ENCODE results near the gene SLC9A8. TPM values are rescaled to one million over a fixed set of nuclear protein-coding genes. Genes with fewer than 3 reads are reported as not detected.

The SLC9A8 gene
- total RNA-seq, 1 donor from 2014 or later: 8.8 TPM

DNA sequence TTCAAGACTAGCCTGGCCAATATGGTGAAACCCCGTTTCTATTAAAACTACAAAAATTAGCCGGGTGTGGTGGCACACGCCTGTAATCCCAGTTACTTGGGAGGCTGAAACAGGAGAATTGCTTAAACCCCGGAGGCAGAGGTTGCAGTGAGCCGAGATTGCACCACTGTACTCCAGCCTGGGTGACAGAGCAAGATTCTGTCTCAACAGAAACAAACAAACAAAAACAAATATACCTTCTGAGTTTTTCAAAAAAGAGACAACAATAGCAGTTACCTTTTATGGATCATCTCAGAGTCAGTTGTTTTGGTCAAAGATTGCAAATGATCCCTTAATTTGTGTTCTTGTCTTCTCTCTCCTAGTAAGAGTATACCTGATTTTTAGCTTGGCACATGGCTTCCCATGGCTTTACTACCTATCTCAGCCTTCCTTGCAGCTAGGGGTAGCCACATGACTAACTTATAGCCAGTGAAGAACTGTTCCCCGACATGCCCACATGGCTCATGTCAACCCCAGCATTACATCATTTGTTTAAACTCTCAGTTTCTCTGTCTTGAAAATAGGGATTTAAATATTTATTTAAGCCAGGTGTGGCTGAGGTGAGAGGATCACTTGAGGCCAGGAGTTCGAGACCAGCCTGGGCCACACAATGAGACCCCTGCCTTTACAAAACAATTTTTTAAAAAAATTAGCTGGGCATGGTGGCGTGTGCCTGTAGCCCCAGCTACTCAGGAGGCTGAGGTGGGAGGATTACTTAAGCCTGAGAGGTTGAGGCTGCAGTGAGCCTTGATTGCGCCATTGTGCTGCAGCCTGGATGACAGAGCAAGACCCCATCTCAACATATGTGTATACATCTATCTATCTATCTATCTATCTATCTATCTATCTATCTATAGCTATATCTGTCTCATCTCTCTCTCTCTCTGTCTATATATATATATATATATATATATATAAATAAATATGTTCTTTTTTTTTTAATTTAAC lies 25.0 kb upstream of the SLC9A8 start:
- no peaks in the 10 kb centered on the region for H3K4me1 ChIP-seq
- H3K27me3 ChIP-seq: no peaks in the 10 kb centered on the region
- DNase-seq (ENCODE audit: extremely low spot score in 2 of 2): no peak
- no peak overlapping the region for H3K4me3 ChIP-seq
- H3K9me3 ChIP-seq: no peaks in the 10 kb centered on the region
- H3K36me3 ChIP-seq: no peaks in the 10 kb centered on the region
- TF ChIP-seq, protein P1, sequence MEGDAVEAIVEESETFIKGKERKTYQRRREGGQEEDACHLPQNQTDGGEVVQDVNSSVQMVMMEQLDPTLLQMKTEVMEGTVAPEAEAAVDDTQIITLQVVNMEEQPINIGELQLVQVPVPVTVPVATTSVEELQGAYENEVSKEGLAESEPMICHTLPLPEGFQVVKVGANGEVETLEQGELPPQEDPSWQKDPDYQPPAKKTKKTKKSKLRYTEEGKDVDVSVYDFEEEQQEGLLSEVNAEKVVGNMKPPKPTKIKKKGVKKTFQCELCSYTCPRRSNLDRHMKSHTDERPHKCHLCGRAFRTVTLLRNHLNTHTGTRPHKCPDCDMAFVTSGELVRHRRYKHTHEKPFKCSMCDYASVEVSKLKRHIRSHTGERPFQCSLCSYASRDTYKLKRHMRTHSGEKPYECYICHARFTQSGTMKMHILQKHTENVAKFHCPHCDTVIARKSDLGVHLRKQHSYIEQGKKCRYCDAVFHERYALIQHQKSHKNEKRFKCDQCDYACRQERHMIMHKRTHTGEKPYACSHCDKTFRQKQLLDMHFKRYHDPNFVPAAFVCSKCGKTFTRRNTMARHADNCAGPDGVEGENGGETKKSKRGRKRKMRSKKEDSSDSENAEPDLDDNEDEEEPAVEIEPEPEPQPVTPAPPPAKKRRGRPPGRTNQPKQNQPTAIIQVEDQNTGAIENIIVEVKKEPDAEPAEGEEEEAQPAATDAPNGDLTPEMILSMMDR (IDR thresholded peaks at IDR 0.05): no peak
- TF ChIP-seq POLR2AphosphoS5 (IDR thresholded peaks at IDR 0.05; ENCODE audit: insufficient read depth in 1 of 2, low read depth in 1 of 2) (no peak), POLR2A (IDR thresholded peaks at IDR 0.05) (no peak)
- H3K27ac ChIP-seq: no peak overlapping the region
- intact Hi-C loops (cut with DNase I): no loop called here

DNA sequence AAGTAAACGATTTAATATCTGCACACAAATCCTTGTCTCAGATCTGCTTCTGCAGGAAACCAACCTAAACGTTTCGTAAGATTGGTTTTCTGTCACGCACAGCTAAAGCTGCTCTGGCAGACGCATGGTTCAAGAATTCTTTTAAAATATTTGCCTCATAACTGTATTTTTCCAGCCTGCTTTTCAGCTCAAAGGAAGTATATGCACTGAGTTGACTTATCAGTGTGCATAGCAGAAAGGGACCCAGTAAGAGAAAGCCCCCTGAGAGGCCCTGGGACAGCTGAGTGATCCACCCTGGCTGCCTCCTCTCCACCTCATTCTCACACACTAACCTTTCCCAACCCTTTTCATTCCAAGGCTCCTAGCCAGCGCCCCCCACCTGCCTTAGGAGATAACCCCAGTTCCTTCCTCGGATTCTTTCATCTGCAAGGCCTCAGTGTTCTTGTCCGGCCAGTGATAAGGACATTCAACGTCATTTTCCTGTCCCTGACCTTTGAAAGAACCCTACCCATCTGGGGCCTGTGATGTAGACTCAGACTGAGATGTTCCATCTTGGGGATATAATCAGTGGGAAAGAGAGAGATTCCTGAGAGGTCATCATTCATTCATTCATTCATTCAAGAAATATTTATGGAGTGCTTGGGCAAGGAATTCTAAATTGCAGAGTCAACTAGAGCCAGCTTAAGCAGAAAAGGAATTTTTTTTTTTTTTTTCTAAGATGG lies 22.4 kb upstream of the SLC9A8 start:
- Histone ChIP-seq H3K27me3 (no peaks in the 10 kb centered on the region), H3K36me3 (no peaks in the 10 kb centered on the region), H3K27ac (no peak overlapping the region), H3K4me3 (no peak overlapping the region), H3K4me1 (no peaks in the 10 kb centered on the region), H3K9me3 (no peaks in the 10 kb centered on the region)
- no peak for DNase-seq (ENCODE audit: extremely low spot score in 2 of 2)
- TF ChIP-seq, protein P1 (IDR thresholded peaks at IDR 0.05): no peak
- TF ChIP-seq POLR2A (IDR thresholded peaks at IDR 0.05): no peak
- TF ChIP-seq POLR2AphosphoS5 (IDR thresholded peaks at IDR 0.05; ENCODE audit: insufficient read depth in 1 of 2, low read depth in 1 of 2): peak in 1 of 2 donors; percentile 40
- intact Hi-C loops (cut with DNase I): no loop called here

DNA sequence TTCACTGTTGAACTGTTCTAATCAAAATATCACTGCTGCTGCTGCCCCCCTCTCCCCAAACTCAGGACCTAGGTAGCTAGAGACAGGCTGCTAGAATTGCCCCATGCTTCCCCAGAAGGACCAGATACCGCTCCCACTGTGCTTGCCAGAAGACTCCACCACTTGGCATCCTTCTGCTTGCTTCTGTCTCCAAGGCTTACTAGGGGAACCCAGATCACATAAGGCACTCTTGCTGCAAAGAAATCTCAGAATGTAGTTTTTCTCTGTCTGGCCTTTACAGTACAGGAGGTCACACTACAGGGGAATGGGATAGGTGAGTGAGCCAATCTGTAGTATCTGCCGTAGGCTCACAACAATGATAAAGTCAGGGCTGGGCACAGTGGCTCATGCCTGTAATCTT lies 21.5 kb upstream of the SLC9A8 start:
- no peaks in the 10 kb centered on the region for H3K9me3 ChIP-seq
- TF ChIP-seq, protein P1 (IDR thresholded peaks at IDR 0.05): no peak
- no peak for TF ChIP-seq POLR2A (IDR thresholded peaks at IDR 0.05)
- TF ChIP-seq POLR2AphosphoS5 (IDR thresholded peaks at IDR 0.05; ENCODE audit: insufficient read depth in 1 of 2, low read depth in 1 of 2): no peak
- intact Hi-C loops (cut with DNase I): no loop called here
- no peak overlapping the region for H3K27ac ChIP-seq
- H3K27me3 ChIP-seq: no peaks in the 10 kb centered on the region
- H3K4me3 ChIP-seq: no peak overlapping the region
- no peaks in the 10 kb centered on the region for H3K4me1 ChIP-seq
- H3K36me3 ChIP-seq: no peaks in the 10 kb centered on the region
- DNase-seq (ENCODE audit: extremely low spot score in 2 of 2): no peak

DNA sequence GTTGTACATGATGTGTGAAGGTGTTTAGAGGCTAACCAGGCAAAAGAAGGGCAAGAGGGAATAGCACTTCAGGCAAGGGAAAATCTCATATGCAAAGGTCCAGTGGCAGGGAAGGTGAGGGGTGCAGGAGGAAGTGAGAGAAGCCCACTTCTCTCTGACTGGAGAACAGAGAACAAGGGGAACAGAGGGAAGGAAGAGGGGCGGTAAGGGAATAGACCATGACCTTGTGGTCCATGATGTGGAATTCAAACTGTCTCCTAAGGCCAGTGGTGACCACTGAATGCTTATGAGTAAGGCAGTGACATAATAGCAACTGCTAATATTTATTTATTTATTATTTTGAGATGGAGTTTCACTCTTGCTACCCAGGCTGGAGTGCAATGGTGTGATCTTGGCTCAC lies 20.6 kb upstream of the SLC9A8 start:
- Histone ChIP-seq H3K9me3 (no peaks in the 10 kb centered on the region), H3K4me1 (no peaks in the 10 kb centered on the region), H3K36me3 (no peaks in the 10 kb centered on the region), H3K27ac (no peak overlapping the region), H3K4me3 (no peak overlapping the region), H3K27me3 (no peaks in the 10 kb centered on the region)
- no peak for TF ChIP-seq POLR2A (IDR thresholded peaks at IDR 0.05)
- TF ChIP-seq POLR2AphosphoS5 (IDR thresholded peaks at IDR 0.05; ENCODE audit: insufficient read depth in 1 of 2, low read depth in 1 of 2): no peak
- TF ChIP-seq, protein P1 (IDR thresholded peaks at IDR 0.05): no peak
- intact Hi-C loops (cut with DNase I): no loop called here
- DNase-seq (ENCODE audit: extremely low spot score in 2 of 2): no peak

Measured in vagina (tissue), 2 donors.